B cell (primary cell): Measurements from ENCODE around the gene CORO2A. TPM values are rescaled to one million over a fixed set of nuclear protein-coding genes. Genes with fewer than 3 reads are reported as not detected.
A peak's percentile ranks its signal among the peaks of the same experiment; 100 is the strongest.
"Not testable (repeated sequence)": the region's sequence is repeated elsewhere in the genome, so short reads cannot be mapped to it uniquely, and the experiment has no call there.

Source experiments
- ATAC-seq: fragments of 200-7000 bp; cut with Tn5 transposase; one replicate; pipeline ENCODE4 v1.10.0; 2021; ENCODE audit warnings: low read depth, mild to moderate bottlenecking, moderate number of reproducible peaks, moderate library complexity
- CTCF ChIA-PET: fragments of 350-600 bp; sonication (Branson Sonifier 250); formaldehyde crosslinking; loops from one replicate; lab custom pipeline; 2021; ENCODE audit warnings: antibody characterized with exemption, inconsistent platforms; lab: Charles Lee
- POLR2A ChIA-PET: fragments of 350-600 bp; sonication (Branson Sonifier 250); formaldehyde crosslinking; loops from one replicate; lab custom pipeline; 2021; ENCODE audit warnings: antibody characterized with exemption; lab: Charles Lee
- DNase-seq: peaks from one replicate; pipeline ENCODE4 v3.0.0; 2013
- H2AFZ ChIP-seq: 2 replicates; pipeline ENCODE4 v1.6.1; 2012; ENCODE audit warnings: mild to moderate bottlenecking, low read depth, low read length; ENCODE audit not compliant: insufficient read depth, poor library complexity, severe bottlenecking
- H3K27ac ChIP-seq, 2 donors: 1 replicate in 1 of 2; 2 replicates in 1 of 2; pipeline ENCODE4 v1.5.1; 2012 to 2013; ENCODE audit warnings: low read length in 2 of 2, mild to moderate bottlenecking in 2 of 2, moderate library complexity in 1 of 2
- H3K27me3 ChIP-seq, 4 experiments: fragments of 200-600 bp in 1 of 4; sonication (generic) in 1 of 4; replicated peaks in 1 of 4; 1 replicate in 2 of 4; 2 replicates in 2 of 4; pipeline versions ENCODE4 v1.6.1 to v1.7.0; 2013 to 2016; ENCODE audit warnings: low read length in 3 of 4, mild to moderate bottlenecking in 2 of 4, mixed read lengths in 1 of 4, moderate library complexity in 1 of 4; ENCODE audit not compliant: insufficient read depth in 4 of 4, control insufficient read depth in 3 of 4; ENCODE audit errors: control extremely low read depth in 1 of 4
- H3K36me3 ChIP-seq, 2 experiments: replicated peaks in 1 of 2; 1 replicate in 1 of 2; 2 replicates in 1 of 2; pipeline versions ENCODE4 v1.6.1 to v1.7.1; 2013; ENCODE audit warnings: low read length in 1 of 2; ENCODE audit not compliant: insufficient read depth in 2 of 2, control insufficient read depth in 1 of 2; ENCODE audit errors: control extremely low read depth in 1 of 2, extremely low read depth in 1 of 2
- H3K4me1 ChIP-seq, 2 donors: fragments of 200-600 bp in 1 of 2; sonication (generic) in 1 of 2; 1 replicate in 1 of 2; 2 replicates in 1 of 2; pipeline versions ENCODE4 v1.5.1 to v1.6.1; 2013 to 2017; ENCODE audit warnings: low read length in 2 of 2; ENCODE audit not compliant: control insufficient read depth in 2 of 2, insufficient read depth in 2 of 2
- H3K4me2 ChIP-seq: replicated peaks from 2 replicates; pipeline ENCODE3; 2012; ENCODE audit warnings: mild to moderate bottlenecking, low read depth, low read length; ENCODE audit not compliant: poor library complexity, severe bottlenecking
- H3K4me3 ChIP-seq, 5 experiments: fragments of 200-600 bp in 1 of 5; sonication (generic) in 1 of 5; 1 replicate in 3 of 5; 2 replicates in 2 of 5; pipeline versions ENCODE4 v1.5.1 to v1.7.0; 2011 to 2016; ENCODE audit warnings: low read length in 4 of 5, mild to moderate bottlenecking in 4 of 5, low read depth in 2 of 5, control low read depth in 1 of 5, moderate library complexity in 1 of 5; ENCODE audit not compliant: insufficient read depth in 1 of 5; ENCODE audit errors: control extremely low read depth in 1 of 5, extremely low read depth in 1 of 5
- H3K79me2 ChIP-seq: fragments of 200-600 bp; sonication (generic); one replicate; pipeline ENCODE4 v1.6.0; 2016; ENCODE audit warnings: low read length; ENCODE audit not compliant: control insufficient read depth, insufficient read depth
- H3K9ac ChIP-seq: fragments of 200-600 bp; sonication (generic); 2 replicates; pipeline ENCODE4 v1.6.1; 2017; ENCODE audit warnings: mild to moderate bottlenecking, low read length, moderate library complexity
- H3K9me3 ChIP-seq, 3 donors: one replicate each; pipeline versions ENCODE4 v1.6.1 to v1.7.1; 2013; ENCODE audit warnings: low read length in 2 of 3; ENCODE audit not compliant: control insufficient read depth in 2 of 3, insufficient read depth in 1 of 3; ENCODE audit errors: control extremely low read depth in 1 of 3
- H4K20me1 ChIP-seq: 2 replicates; pipeline ENCODE4 v1.6.0; 2012; ENCODE audit warnings: mild to moderate bottlenecking, low read length; ENCODE audit not compliant: insufficient read depth, control insufficient read depth, poor library complexity, severe bottlenecking
- H3K27ac Mint-ChIP-seq: one replicate; pipeline ENCODE4 v1.8.0; 2021; ENCODE audit warnings: mixed read lengths
- H3K27me3 Mint-ChIP-seq: one replicate; pipeline ENCODE4 v1.8.0; 2021; ENCODE audit warnings: mixed read lengths
- H3K4me1 Mint-ChIP-seq: one replicate; pipeline ENCODE4 v1.8.0; 2021; ENCODE audit warnings: mixed read lengths
- H3K4me3 Mint-ChIP-seq: one replicate; pipeline ENCODE4 v1.8.0; 2021; ENCODE audit warnings: mixed read lengths
- H3K9me3 Mint-ChIP-seq: one replicate; pipeline ENCODE4 v1.8.0; 2022; ENCODE audit warnings: mixed read lengths; ENCODE audit not compliant: insufficient read depth
- CTCF ChIP-seq: fragments of 200-600 bp; IDR thresholded peaks from one replicate; pipeline ENCODE4 v1.8.0; 2022; ENCODE audit warnings: antibody characterized with exemption, mild to moderate bottlenecking
- EZH2 ChIP-seq: IDR thresholded peaks from 2 replicates; pipeline ENCODE4 v1.6.1; 2012; ENCODE audit warnings: borderline replicate concordance, low read depth, mild to moderate bottlenecking, moderate library complexity, low read length; ENCODE audit not compliant: insufficient read depth, poor library complexity, severe bottlenecking
- whole genome bisulfite sequencing: methylation state at CpG from one replicate; pipeline ENCODE4 v1.1.5; 2013; ENCODE audit warnings: missing lambda C conversion rate; ENCODE audit not compliant: insufficient coverage; 5-methylcytosine and 5-hydroxymethylcytosine counted together
- intact Hi-C: fragments of 100-400 bp; cut with micrococcal nuclease; formaldehyde crosslinking; loops from one replicate; pipeline ENCODE4 v1.10.0; 2022
- polyA plus RNA-seq: library from polyadenylated mRNA; depleted of rRNA; stranded (reverse); fragments of >200 nt; gene quantifications from 2 replicates; pipeline ENCODE4 v1.2.3, GENCODE V29; 2012
- total RNA-seq, 2 donors: library from RNA; stranded (reverse); fragments of 120-200 nt in 1 of 2; gene quantifications; 1 replicate in 1 of 2; 2 replicates in 1 of 2; pipeline versions ENCODE4 v1.2.3 to v1.2.4, GENCODE V29; 2013 to 2022

CORO2A gene
- total and polyA plus RNA-seq, 2 donors (not counting 1 experiment from before 2014, with no cell fraction given) = 1.1 to 2.0 TPM

GRCh38 chr9:98130576-98131228 is 61.7 kb downstream of the CORO2A start:
- no peak overlapping the region for H3K4me3 ChIP-seq
- H3K27ac Mint-ChIP-seq = peak overlapping the region; percentile 69
- no peaks in the 10 kb centered on the region for H3K79me2 ChIP-seq
- H3K27me3 ChIP-seq = no peaks in the 10 kb centered on the region
- no peak for ATAC-seq
- H3K9ac ChIP-seq = no peak overlapping the region
- H3K4me2 ChIP-seq = no peak overlapping the region
- no peak overlapping the region for H2AFZ ChIP-seq
- DNase-seq = no peak
- no peaks in the 10 kb centered on the region for H3K9me3 ChIP-seq
- WGBS = 97% methylated on average over 10 of the region's 13 CpGs
- intact Hi-C loops = no loop called here
- peak overlapping the region in 1 of 2 donors; percentile 29 for H3K27ac ChIP-seq
- H3K4me1 Mint-ChIP-seq = peaks cover 33% of the 10 kb centered on the region
- CTCF ChIA-PET = interaction anchor here (0.7 to 2.5 kb wide), 3 partner anchors 22 to 133 kb away, joined by 3 to 6 read pairs (median 5); no protein-coding TSS in a partner anchor
- POLR2A ChIA-PET = interaction anchor here (0.6 kb wide), 1 partner anchor 13 kb away, joined by 3 read pairs; no protein-coding TSS in a partner anchor
- H3K4me1 ChIP-seq = peaks cover 20 to 36% of the 10 kb centered on the region in 2 donors
- H3K9me3 Mint-ChIP-seq = no peaks in the 10 kb centered on the region
- no peak overlapping the region for H3K4me3 Mint-ChIP-seq
- TF ChIP-seq EZH2 (no peak), CTCF (no peak)
- H4K20me1 ChIP-seq = no peaks in the 10 kb centered on the region
- H3K36me3 ChIP-seq = no peaks in the 10 kb centered on the region
- H3K27me3 Mint-ChIP-seq = no peaks in the 10 kb centered on the region

GRCh38 chr9:98130060-98130459 is 62.4 kb downstream of the CORO2A start:
- H3K27me3 ChIP-seq, H3K4me3 ChIP-seq, H3K36me3 ChIP-seq, H3K27me3 Mint-ChIP-seq, H3K79me2 ChIP-seq, H3K4me2 ChIP-seq, H3K9me3 ChIP-seq, H3K9ac ChIP-seq, H3K4me3 Mint-ChIP-seq, H4K20me1 ChIP-seq, H3K9me3 Mint-ChIP-seq, intact Hi-C loops, H2AFZ ChIP-seq, DNase-seq, ATAC-seq: not testable (repeated sequence)
- H3K27ac ChIP-seq = peak overlapping the region in 1 of 2 donors; percentile 8
- 90% methylated on average over 4 of the region's 4 CpGs for WGBS
- CTCF ChIA-PET = interaction anchor here (1.3 to 2.5 kb wide), 5 partner anchors 10 to 207 kb away, joined by 5 to 11 read pairs (median 6); partner anchors contain the start of gene TRIM14
- POLR2A ChIA-PET = interaction anchor here (1.3 kb wide), 1 partner anchor 22 kb away, joined by 5 read pairs; no protein-coding TSS in a partner anchor
- H3K4me1 ChIP-seq = peaks cover 20 to 36% of the 10 kb centered on the region in 2 donors
- peak overlapping the region; percentile 64 for H3K27ac Mint-ChIP-seq
- peaks cover 33% of the 10 kb centered on the region for H3K4me1 Mint-ChIP-seq
